Vagina (tissue), 2 donors: ENCODE data around the gene TBC1D22A. TPM values are rescaled to one million over a fixed set of nuclear protein-coding genes. Genes with fewer than 3 reads are reported as not detected.
A peak's percentile ranks its signal among the peaks of the same experiment; 100 is the strongest.

Experiments
- DNase-seq, 2 donors: peaks; one replicate each; pipeline ENCODE4 v3.0.0-alpha.2; 2017; ENCODE audit errors: extremely low spot score in 2 of 2
- H3K27ac ChIP-seq: fragments of 200-600 bp; sonication (generic); one replicate; pipeline ENCODE4 v1.5.1; 2019
- H3K27me3 ChIP-seq: fragments of 200-600 bp; sonication (generic); one replicate; pipeline ENCODE4 v1.5.1; 2019
- H3K36me3 ChIP-seq, 2 donors: fragments of 200-600 bp; sonication (generic); one replicate each; pipeline ENCODE4 v1.5.1; 2017 to 2019
- H3K4me1 ChIP-seq: fragments of 200-600 bp; sonication (generic); one replicate; pipeline ENCODE4 v1.5.1; 2019
- H3K4me3 ChIP-seq, 2 donors: fragments of 200-600 bp; sonication (generic); 1 replicate in 1 of 2; 2 replicates in 1 of 2; pipeline ENCODE4 v1.5.1; 2016 to 2019
- H3K9me3 ChIP-seq: fragments of 200-600 bp; sonication (generic); one replicate; pipeline ENCODE4 v1.5.1; 2019
- CTCF ChIP-seq, 3 experiments: fragments of 450-650 bp in 2 of 3; fragments of 200-600 bp in 1 of 3; sonication (generic) in 1 of 3; IDR thresholded peaks; one replicate each; pipeline ENCODE4 v1.5.1; 2017 to 2019; ENCODE audit warnings: antibody characterized with exemption in 3 of 3, mild to moderate bottlenecking in 2 of 3, moderate library complexity in 2 of 3
- POLR2A ChIP-seq, 2 donors: fragments of 450-650 bp; IDR thresholded peaks; one replicate each; pipeline ENCODE4 v1.6.1; 2017; ENCODE audit warnings: antibody characterized with exemption in 2 of 2, mild to moderate bottlenecking in 2 of 2, moderate library complexity in 2 of 2
- POLR2AphosphoS5 ChIP-seq, 2 donors: sonication (generic); formaldehyde crosslinking; IDR thresholded peaks; one replicate each; pipeline ENCODE4 v1.9.0; 2017; ENCODE audit warnings: antibody characterized with exemption in 2 of 2, mild to moderate bottlenecking in 2 of 2, low read depth in 1 of 2; ENCODE audit not compliant: insufficient read depth in 1 of 2
- intact Hi-C: fragments of 100-400 bp; cut with DNase I; formaldehyde crosslinking; loops from one replicate; pipeline ENCODE4 v1.15.1; 2023
- total RNA-seq: library from RNA; depleted of rRNA; stranded (reverse); fragments of >200 nt; gene quantifications from one replicate; pipeline ENCODE4 v1.2.3, GENCODE V29; 2016

The TBC1D22A gene
- total RNA-seq, 1 donor from 2014 or later: 38.3 TPM

DNA sequence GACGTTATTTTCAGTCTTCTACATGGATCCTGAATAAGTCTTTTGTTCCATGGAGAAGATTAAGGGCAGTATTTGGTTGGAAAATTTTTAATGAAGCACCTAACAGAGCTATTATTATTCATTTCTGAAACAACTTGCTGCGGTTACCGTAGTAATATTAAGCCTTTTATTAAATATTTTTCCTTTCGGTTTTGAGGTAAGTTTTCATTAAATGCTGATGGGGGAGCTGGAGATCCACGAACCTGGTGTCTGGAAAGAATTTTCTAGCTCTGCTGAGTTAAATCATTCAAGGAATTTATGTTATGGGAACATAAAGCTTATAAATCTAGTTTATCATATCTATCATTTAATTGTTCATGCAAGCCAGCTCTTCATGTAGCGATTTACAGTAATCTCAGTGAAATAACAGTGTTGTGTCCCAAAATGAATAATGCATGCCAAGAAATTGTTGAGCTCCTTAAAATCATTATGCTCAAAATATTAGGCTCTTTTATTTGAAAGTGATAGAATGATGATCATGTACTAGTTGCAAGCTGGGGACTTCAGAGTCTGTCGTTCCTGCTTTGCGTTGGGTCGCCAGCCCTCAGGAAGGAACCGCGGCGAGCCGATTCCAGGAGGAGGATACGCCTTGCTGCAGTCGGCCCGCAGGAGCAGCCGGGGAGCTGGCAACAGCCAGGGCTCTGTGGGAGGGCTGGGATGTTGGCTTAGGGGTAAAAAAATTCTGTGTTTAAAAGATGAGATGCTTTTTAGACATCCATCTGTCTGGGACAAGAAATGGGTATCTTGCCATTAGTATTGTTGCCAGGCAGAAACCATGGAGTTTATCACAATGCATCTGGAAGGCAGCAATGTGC lies 83.1 kb downstream of the TBC1D22A start:
- no peak for DNase-seq
- intact Hi-C loops: no loop called here
- Histone ChIP-seq H3K4me1 (peaks cover 33% of the 10 kb centered on the region), H3K27ac (no peak overlapping the region), H3K4me3 (peak overlapping the region in 1 of 2 donors; percentile 1), H3K27me3 (no peaks in the 10 kb centered on the region), H3K9me3 (no peaks in the 10 kb centered on the region), H3K36me3 (no peaks in the 10 kb centered on the region)
- TF ChIP-seq POLR2A (IDR thresholded peaks at IDR 0.05): no peak
- peak in 1 of 3 experiments; percentile 21 for TF ChIP-seq CTCF (IDR thresholded peaks at IDR 0.05)
- TF ChIP-seq POLR2AphosphoS5 (IDR thresholded peaks at IDR 0.05; ENCODE audit: insufficient read depth in 1 of 2, low read depth in 1 of 2): no peak

DNA sequence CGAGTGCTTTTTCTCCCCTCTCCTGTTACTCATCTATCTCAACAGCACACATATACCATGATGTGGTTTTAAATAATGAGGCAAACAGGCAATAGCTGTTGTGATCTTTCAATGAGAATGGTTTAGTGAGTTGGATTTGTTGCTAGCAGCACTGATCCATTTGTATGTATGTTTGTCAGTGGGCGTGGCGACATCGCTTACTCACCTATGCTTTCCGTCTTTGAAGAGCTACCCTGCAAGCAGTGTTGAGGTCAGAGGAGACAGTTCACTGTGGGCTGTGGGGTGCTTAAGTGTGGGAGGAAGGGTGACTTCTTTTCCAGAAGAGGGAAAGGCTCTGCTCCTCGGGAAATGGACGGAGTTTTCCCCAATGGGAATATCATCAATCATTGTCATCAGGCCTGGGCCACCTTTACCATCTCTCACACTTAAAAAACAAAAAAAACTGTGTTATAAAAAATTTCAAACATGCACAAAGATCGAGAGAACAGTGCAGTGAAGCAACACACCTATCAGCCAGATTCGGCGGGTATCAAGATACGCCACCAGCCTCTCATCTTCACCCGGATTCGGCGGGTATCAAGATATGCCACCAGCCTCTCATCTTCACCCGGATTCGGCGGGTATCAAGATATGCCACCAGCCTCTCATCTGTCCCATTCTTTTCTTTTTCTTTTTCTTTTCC lies 83.8 kb downstream of the TBC1D22A start:
- H3K36me3 ChIP-seq: no peaks in the 10 kb centered on the region
- no peak overlapping the region for H3K27ac ChIP-seq
- no peak for DNase-seq
- intact Hi-C loops: no loop called here
- TF ChIP-seq POLR2AphosphoS5 (IDR thresholded peaks at IDR 0.05; ENCODE audit: insufficient read depth in 1 of 2, low read depth in 1 of 2): peak in 1 of 2 donors; percentile 22
- no peak for TF ChIP-seq POLR2A (IDR thresholded peaks at IDR 0.05)
- TF ChIP-seq CTCF (IDR thresholded peaks at IDR 0.05): no peak
- H3K27me3 ChIP-seq: no peaks in the 10 kb centered on the region
- no peaks in the 10 kb centered on the region for H3K9me3 ChIP-seq
- no peak overlapping the region for H3K4me3 ChIP-seq
- H3K4me1 ChIP-seq: peaks cover 33% of the 10 kb centered on the region

- DNase-seq: peak in 1 of 2 donors; percentile 60
- Histone ChIP-seq H3K27me3 (no peaks in the 10 kb centered on the region), H3K4me1 (peaks cover 33% of the 10 kb centered on the region), H3K9me3 (no peaks in the 10 kb centered on the region), H3K27ac (no peak overlapping the region), H3K36me3 (no peaks in the 10 kb centered on the region), H3K4me3 (no peak overlapping the region)
- TF ChIP-seq POLR2AphosphoS5 (IDR thresholded peaks at IDR 0.05; ENCODE audit: insufficient read depth in 1 of 2, low read depth in 1 of 2) (no peak), POLR2A (IDR thresholded peaks at IDR 0.05) (no peak), CTCF (IDR thresholded peaks at IDR 0.05) (no peak)
- intact Hi-C loops: no loop called here
Measured at GRCh38 chr22:46846832-46847355, 84.4 kb downstream of the TBC1D22A start.

DNA sequence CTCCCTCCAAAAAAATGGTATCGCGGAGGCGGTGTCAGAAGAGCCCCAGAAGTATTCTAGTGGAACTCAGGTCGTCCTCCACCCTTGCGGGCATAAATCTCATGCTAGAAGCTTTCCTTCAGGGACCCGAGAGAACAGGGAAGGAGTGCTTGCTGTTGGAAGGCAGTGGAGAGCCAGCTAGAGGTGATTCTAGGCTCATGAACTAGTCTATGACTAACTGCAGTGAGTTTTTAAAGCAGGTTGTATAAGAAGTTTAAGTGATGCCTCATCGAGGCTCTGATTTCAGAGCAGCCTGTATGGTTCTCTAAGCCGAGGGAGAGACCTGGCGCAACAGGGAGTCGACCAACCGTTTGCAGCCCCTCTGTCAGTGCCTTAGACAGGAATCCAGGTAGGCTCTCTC lies 85.7 kb downstream of the TBC1D22A start:
- H3K27me3 ChIP-seq: no peaks in the 10 kb centered on the region
- H3K27ac ChIP-seq: no peak overlapping the region
- intact Hi-C loops: no loop called here
- H3K36me3 ChIP-seq: no peaks in the 10 kb centered on the region
- H3K4me3 ChIP-seq: no peak overlapping the region
- peak in 1 of 2 donors; percentile 60 for DNase-seq
- no peaks in the 10 kb centered on the region for H3K9me3 ChIP-seq
- H3K4me1 ChIP-seq: peaks cover 23% of the 10 kb centered on the region
- TF ChIP-seq POLR2AphosphoS5 (IDR thresholded peaks at IDR 0.05; ENCODE audit: insufficient read depth in 1 of 2, low read depth in 1 of 2) (no peak), CTCF (IDR thresholded peaks at IDR 0.05) (no peak), POLR2A (IDR thresholded peaks at IDR 0.05) (no peak)
